K562 (cell line): ENCODE results near the gene HMBS. TPM values are rescaled to one million over a fixed set of nuclear protein-coding genes. Genes with fewer than 3 reads are reported as not detected.

Experiments used
- ARNT ChIP-seq, 2 experiments: fragments of 450-650 bp; IDR thresholded peaks; 2 replicates each; pipeline ENCODE4 v1.6.1; 2016; ENCODE audit warnings: mild to moderate bottlenecking in 1 of 2
- CC2D1A ChIP-seq: fragments of 450-650 bp; IDR thresholded peaks from 2 replicates; pipeline ENCODE4 v1.6.1; 2017; ENCODE audit warnings: mild to moderate bottlenecking
- CEBPG ChIP-seq, 3 experiments: fragments of 200-800 bp in 1 of 3; sonication (Bioruptor generic) in 1 of 3; sonication (generic) in 1 of 3; formaldehyde crosslinking in 1 of 3; IDR thresholded peaks in 2 of 3; conservative IDR thresholded peaks in 1 of 3; 2 replicates each; pipeline versions ENCODE4 v1.6.1 to v1.8.0; 2016 to 2022; ENCODE audit warnings: missing compliant biosample characterization in 2 of 3, missing genetic modification characterization in 2 of 3, mild to moderate bottlenecking in 1 of 3, missing genetic modification reagents in 1 of 3
- DIDO1 ChIP-seq: fragments of 450-650 bp; IDR thresholded peaks from 2 replicates; pipeline ENCODE4 v1.6.1; 2016; ENCODE audit warnings: low read depth, missing biosample characterization, missing genetic modification characterization
- E2F3 ChIP-seq: fragments of 250-450 bp; sonication (Bioruptor Pico); IDR thresholded peaks from 2 replicates; pipeline ENCODE4 v1.4.0; 2020; ENCODE audit warnings: mild to moderate bottlenecking
- HDAC6 ChIP-seq: IDR thresholded peaks from 2 replicates; pipeline ENCODE4 v1.6.1; 2012; ENCODE audit warnings: low read depth, mild to moderate bottlenecking, control low read depth, inconsistent platforms, low read length, moderate library complexity
- HDGF ChIP-seq: fragments of 450-650 bp; IDR thresholded peaks from 2 replicates; pipeline ENCODE4 v1.6.1; 2016
- KDM2B ChIP-seq: fragments of 250-450 bp; sonication (Bioruptor Pico); IDR thresholded peaks from 2 replicates; pipeline ENCODE4 v1.8.0; 2021; ENCODE audit warnings: mild to moderate bottlenecking, moderate library complexity
- MECOM ChIP-seq: fragments of 250-450 bp; sonication (Bioruptor Pico); IDR thresholded peaks from 2 replicates; pipeline ENCODE4 v1.8.0; 2022; ENCODE audit warnings: inconsistent platforms
- SIN3B ChIP-seq: fragments of 450-650 bp; IDR thresholded peaks from 2 replicates; pipeline ENCODE4 v1.6.1; 2017; ENCODE audit warnings: low read depth, mild to moderate bottlenecking, moderate library complexity
- SNRNP70 ChIP-seq: fragments of 200-400 bp; formaldehyde crosslinking; optimal IDR thresholded peaks from 2 replicates; pipeline ENCODE3; 2017; ENCODE audit warnings: low read depth, low read length
- SRSF3 ChIP-seq: fragments of 200-400 bp; formaldehyde crosslinking; IDR thresholded peaks from 2 replicates; pipeline ENCODE4 v1.6.1; 2016; ENCODE audit warnings: mild to moderate bottlenecking, low read length, moderate library complexity; ENCODE audit not compliant: insufficient read depth
- TGIF2 ChIP-seq: sonication (generic); formaldehyde crosslinking; IDR thresholded peaks from 2 replicates; pipeline ENCODE4 v1.8.1; 2022; ENCODE audit warnings: mild to moderate bottlenecking, missing genetic modification reagents, moderate library complexity
- TRIM24 ChIP-seq, 2 experiments: fragments of 450-650 bp; IDR thresholded peaks; 2 replicates each; pipeline ENCODE4 v1.6.1; 2016
- ZNF121 ChIP-seq: sonication (generic); formaldehyde crosslinking; conservative IDR thresholded peaks from 2 replicates; pipeline ENCODE4 v1.8.0; 2022; ENCODE audit warnings: missing genetic modification reagents
- ZNF354B ChIP-seq: fragments of 250-450 bp; sonication (Bioruptor Pico); IDR thresholded peaks from 2 replicates; pipeline ENCODE4 v1.4.0; 2020
- ZNF586 ChIP-seq: fragments of 450-650 bp; formaldehyde crosslinking; conservative IDR thresholded peaks from 2 replicates; pipeline ENCODE4 v1.4.0; 2020; ENCODE audit warnings: mild to moderate bottlenecking, moderate library complexity
- ZNF717 ChIP-seq: fragments of 250-450 bp; sonication (Bioruptor Pico); IDR thresholded peaks from 2 replicates; pipeline ENCODE4 v1.5.0; 2021
- ZNF76 ChIP-seq: fragments of 250-450 bp; sonication (Bioruptor Pico); IDR thresholded peaks from 2 replicates; pipeline ENCODE4 v1.4.0; 2020; ENCODE audit warnings: mild to moderate bottlenecking, moderate library complexity, borderline replicate concordance
- ZSCAN32 ChIP-seq: fragments of 450-650 bp; formaldehyde crosslinking; IDR thresholded peaks from 2 replicates; pipeline ENCODE4 v1.4.0; 2020; ENCODE audit warnings: mild to moderate bottlenecking, moderate library complexity
- polyA plus RNA-seq, 8 experiments: library from polyadenylated mRNA; depleted of rRNA in 4 of 8; stranded (reverse) in 5 of 8; unstranded in 3 of 8; fragments of >200 nt; fragmentation: Nextera tagmentation in 2 of 8; fragmentation: Illumina TruSeq in 1 of 8; extraction: Ambion mirVana in 2 of 8; extraction: Trizol in 1 of 8; gene quantifications; 2 replicates each; pipeline versions ENCODE4 v1.2.1 to v1.2.3, GENCODE V29; 2011 to 2014; ENCODE audit warnings: inconsistent platforms in 1 of 8, missing spikeins in 1 of 8
- total RNA-seq, 7 experiments: library from RNA; depleted of rRNA in 6 of 7; stranded (reverse); fragments of >200 nt in 6 of 7; fragmentation: Illumina TruSeq in 2 of 7; extraction: Trizol in 2 of 7; gene quantifications; 2 replicates each; pipeline versions ENCODE4 v1.2.1 to v1.2.3, GENCODE V29; 2011 to 2021; ENCODE audit warnings: low replicate concordance in 1 of 7
- TF ChIP-seq, protein P1 (sequence below): conservative IDR thresholded peaks from 2 replicates; pipeline ENCODE4 v1.6.1; 2011; ENCODE audit warnings: low read depth, mild to moderate bottlenecking, low read length; ENCODE audit not compliant: control insufficient read depth
- TF ChIP-seq, protein P2 (sequence below), 3 experiments: IDR thresholded peaks in 2 of 3; conservative IDR thresholded peaks in 1 of 3; 2 replicates each; pipeline ENCODE4 v1.5.1; 2011 to 2012; ENCODE audit warnings: low read length in 3 of 3, mild to moderate bottlenecking in 3 of 3, control low read depth in 2 of 3, improper control_type of control experiment in 1 of 3, inconsistent platforms in 1 of 3, low read depth in 1 of 3, mixed read lengths in 1 of 3, moderate library complexity in 1 of 3; ENCODE audit not compliant: insufficient read depth in 2 of 3
- TF ChIP-seq, protein P3 (sequence below): fragments of 450-650 bp; formaldehyde crosslinking; conservative IDR thresholded peaks from 2 replicates; pipeline ENCODE4 v1.4.0; 2022; ENCODE audit warnings: mild to moderate bottlenecking, missing genetic modification characterization
- TF ChIP-seq, protein P4 (sequence below), 2 experiments: fragments of 450-650 bp; conservative IDR thresholded peaks; 2 replicates each; pipeline ENCODE4 v1.6.1; 2017; ENCODE audit warnings: mild to moderate bottlenecking in 2 of 2, moderate library complexity in 2 of 2

HMBS gene
- total and polyA plus RNA-seq, 9 of the 15 experiments (the other 6 are each of a cell fraction or from before 2014, with no cell fraction given): 56.9 to 385 (median 286) TPM

DNA sequence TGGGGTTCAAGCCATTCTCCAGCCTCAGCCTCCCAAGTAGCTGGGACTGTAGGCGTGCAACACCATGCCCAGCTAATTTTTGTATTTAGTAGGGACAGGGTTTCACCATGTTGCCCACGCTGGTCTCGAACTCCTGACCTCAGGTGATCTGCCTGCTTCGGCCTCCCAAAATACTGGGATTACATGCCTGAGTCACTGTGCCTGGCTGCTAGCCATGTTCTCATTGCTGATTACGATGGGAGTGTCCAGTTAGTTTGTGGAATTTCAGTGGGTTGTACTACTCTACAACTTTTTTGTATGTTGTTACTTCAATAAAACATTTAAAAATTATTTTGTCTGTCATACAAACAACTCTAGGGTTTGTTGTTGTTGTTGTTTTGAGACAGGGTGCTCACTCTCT, 21.9 kb upstream of the HMBS start (continued):
- TF ChIP-seq, protein P1, sequence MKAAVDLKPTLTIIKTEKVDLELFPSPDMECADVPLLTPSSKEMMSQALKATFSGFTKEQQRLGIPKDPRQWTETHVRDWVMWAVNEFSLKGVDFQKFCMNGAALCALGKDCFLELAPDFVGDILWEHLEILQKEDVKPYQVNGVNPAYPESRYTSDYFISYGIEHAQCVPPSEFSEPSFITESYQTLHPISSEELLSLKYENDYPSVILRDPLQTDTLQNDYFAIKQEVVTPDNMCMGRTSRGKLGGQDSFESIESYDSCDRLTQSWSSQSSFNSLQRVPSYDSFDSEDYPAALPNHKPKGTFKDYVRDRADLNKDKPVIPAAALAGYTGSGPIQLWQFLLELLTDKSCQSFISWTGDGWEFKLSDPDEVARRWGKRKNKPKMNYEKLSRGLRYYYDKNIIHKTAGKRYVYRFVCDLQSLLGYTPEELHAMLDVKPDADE: no peak
- TF ChIP-seq CEBPG (CRISPR knock-in tag; IDR thresholded peaks at IDR 0.05) (no peak), CEBPG (tag; conservative IDR thresholded peaks at IDR 0.05 in 1 of 2, IDR thresholded peaks at IDR 0.05 in 1 of 2) (0 out of 4 replicates have a peak, but pooled peaks of 1 of the 2 experiments have one; percentile 9), E2F3 (CRISPR knock-in tag) (no peak), ZNF76 (CRISPR knock-in tag) (no peak), HDAC6 (no peak), ZNF121 (CRISPR knock-in tag) (no peak), ZSCAN32 (CRISPR knock-in tag) (no peak), SRSF3 (no peak), KDM2B (CRISPR knock-in tag) (no peak), TGIF2 (no peak), MECOM (CRISPR knock-in tag) (no peak), SNRNP70 (no peak), HDGF (no peak), ZNF586 (CRISPR knock-in tag) (no peak), ZNF717 (CRISPR knock-in tag) (no peak), ZNF354B (CRISPR knock-in tag) (no peak), DIDO1 (tag) (no peak), SIN3B (no peak), CC2D1A (no peak), TRIM24 (IDR thresholded peaks at IDR 0.05) (no peak; a peak in 1 of 4 replicates), ARNT (IDR thresholded peaks at IDR 0.05) (no peak)
- TF ChIP-seq, protein P2, sequence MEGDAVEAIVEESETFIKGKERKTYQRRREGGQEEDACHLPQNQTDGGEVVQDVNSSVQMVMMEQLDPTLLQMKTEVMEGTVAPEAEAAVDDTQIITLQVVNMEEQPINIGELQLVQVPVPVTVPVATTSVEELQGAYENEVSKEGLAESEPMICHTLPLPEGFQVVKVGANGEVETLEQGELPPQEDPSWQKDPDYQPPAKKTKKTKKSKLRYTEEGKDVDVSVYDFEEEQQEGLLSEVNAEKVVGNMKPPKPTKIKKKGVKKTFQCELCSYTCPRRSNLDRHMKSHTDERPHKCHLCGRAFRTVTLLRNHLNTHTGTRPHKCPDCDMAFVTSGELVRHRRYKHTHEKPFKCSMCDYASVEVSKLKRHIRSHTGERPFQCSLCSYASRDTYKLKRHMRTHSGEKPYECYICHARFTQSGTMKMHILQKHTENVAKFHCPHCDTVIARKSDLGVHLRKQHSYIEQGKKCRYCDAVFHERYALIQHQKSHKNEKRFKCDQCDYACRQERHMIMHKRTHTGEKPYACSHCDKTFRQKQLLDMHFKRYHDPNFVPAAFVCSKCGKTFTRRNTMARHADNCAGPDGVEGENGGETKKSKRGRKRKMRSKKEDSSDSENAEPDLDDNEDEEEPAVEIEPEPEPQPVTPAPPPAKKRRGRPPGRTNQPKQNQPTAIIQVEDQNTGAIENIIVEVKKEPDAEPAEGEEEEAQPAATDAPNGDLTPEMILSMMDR (IDR thresholded peaks at IDR 0.05 in 2 of 3, conservative IDR thresholded peaks at IDR 0.05 in 1 of 3; ENCODE audit: insufficient read depth in 2 of 3, low read depth in 1 of 3, low read length in 3 of 3): no peak
- TF ChIP-seq, protein P3, sequence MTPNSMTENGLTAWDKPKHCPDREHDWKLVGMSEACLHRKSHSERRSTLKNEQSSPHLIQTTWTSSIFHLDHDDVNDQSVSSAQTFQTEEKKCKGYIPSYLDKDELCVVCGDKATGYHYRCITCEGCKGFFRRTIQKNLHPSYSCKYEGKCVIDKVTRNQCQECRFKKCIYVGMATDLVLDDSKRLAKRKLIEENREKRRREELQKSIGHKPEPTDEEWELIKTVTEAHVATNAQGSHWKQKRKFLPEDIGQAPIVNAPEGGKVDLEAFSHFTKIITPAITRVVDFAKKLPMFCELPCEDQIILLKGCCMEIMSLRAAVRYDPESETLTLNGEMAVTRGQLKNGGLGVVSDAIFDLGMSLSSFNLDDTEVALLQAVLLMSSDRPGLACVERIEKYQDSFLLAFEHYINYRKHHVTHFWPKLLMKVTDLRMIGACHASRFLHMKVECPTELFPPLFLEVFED (CRISPR knock-in tag): no peak
- TF ChIP-seq, protein P4, sequence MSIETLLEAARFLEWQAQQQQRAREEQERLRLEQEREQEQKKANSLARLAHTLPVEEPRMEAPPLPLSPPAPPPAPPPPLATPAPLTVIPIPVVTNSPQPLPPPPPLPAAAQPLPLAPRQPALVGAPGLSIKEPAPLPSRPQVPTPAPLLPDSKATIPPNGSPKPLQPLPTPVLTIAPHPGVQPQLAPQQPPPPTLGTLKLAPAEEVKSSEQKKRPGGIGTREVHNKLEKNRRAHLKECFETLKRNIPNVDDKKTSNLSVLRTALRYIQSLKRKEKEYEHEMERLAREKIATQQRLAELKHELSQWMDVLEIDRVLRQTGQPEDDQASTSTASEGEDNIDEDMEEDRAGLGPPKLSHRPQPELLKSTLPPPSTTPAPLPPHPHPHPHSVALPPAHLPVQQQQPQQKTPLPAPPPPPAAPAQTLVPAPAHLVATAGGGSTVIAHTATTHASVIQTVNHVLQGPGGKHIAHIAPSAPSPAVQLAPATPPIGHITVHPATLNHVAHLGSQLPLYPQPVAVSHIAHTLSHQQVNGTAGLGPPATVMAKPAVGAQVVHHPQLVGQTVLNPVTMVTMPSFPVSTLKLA (conservative IDR thresholded peaks at IDR 0.05): no peak
